GM23338 (cell line): ENCODE results near the gene APOC1. TPM values are rescaled to one million over a fixed set of nuclear protein-coding genes. Genes with fewer than 3 reads are reported as not detected.
A peak's percentile ranks its signal among the peaks of the same experiment; 100 is the strongest.

Experiments
- ATAC-seq: fragments of 200-7000 bp; cut with Tn5 transposase; 3 replicates; pipeline ENCODE4 v1.9.1; 2020
- DNase-seq: peaks from one replicate; pipeline ENCODE4 v3.0.0-alpha.2; 2015; ENCODE audit warnings: low spot score
- H2AFZ ChIP-seq: fragments of 200-600 bp; sonication (generic); 2 replicates; pipeline ENCODE4 v1.8.0; 2016; ENCODE audit warnings: antibody characterized with exemption, mild to moderate bottlenecking, moderate library complexity
- H3F3A ChIP-seq: fragments of 200-600 bp; sonication (generic); replicated peaks from 2 replicates; pipeline ENCODE4 v1.8.0; 2017; ENCODE audit warnings: antibody characterized with exemption, mixed run types, low read depth
- H3K27ac ChIP-seq: fragments of 200-600 bp; sonication (generic); 2 replicates; pipeline ENCODE4 v1.6.1; 2016; ENCODE audit warnings: low read depth
- H3K27me3 ChIP-seq: fragments of 200-600 bp; sonication (generic); 2 replicates; pipeline ENCODE4 v1.8.0; 2016; ENCODE audit warnings: mild to moderate bottlenecking, mixed run types, moderate library complexity; ENCODE audit not compliant: insufficient read depth
- H3K36me3 ChIP-seq: fragments of 200-600 bp; sonication (generic); 2 replicates; pipeline ENCODE4 v1.8.0; 2016; ENCODE audit warnings: mild to moderate bottlenecking; ENCODE audit not compliant: insufficient read depth
- H3K4me1 ChIP-seq: fragments of 200-600 bp; sonication (generic); 2 replicates; pipeline ENCODE4 v1.8.0; 2016; ENCODE audit warnings: mild to moderate bottlenecking, moderate library complexity; ENCODE audit not compliant: insufficient read depth
- H3K4me2 ChIP-seq: fragments of 200-600 bp; sonication (generic); 2 replicates; pipeline ENCODE4 v1.7.1; 2017; ENCODE audit warnings: mixed run types
- H3K4me3 ChIP-seq: fragments of 200-600 bp; sonication (generic); 2 replicates; pipeline ENCODE4 v1.6.1; 2016; ENCODE audit warnings: mixed run types
- H3K79me2 ChIP-seq: fragments of 200-600 bp; sonication (generic); replicated peaks from 2 replicates; pipeline ENCODE4 v1.8.0; 2017; ENCODE audit warnings: mild to moderate bottlenecking; ENCODE audit not compliant: insufficient read depth
- H3K9me2 ChIP-seq: fragments of 200-600 bp; sonication (generic); 2 replicates; pipeline ENCODE4 v1.8.0; 2017; ENCODE audit not compliant: insufficient read depth
- H4K20me1 ChIP-seq: fragments of 200-600 bp; sonication (generic); replicated peaks from 2 replicates; pipeline ENCODE4 v1.8.0; 2017; ENCODE audit warnings: mild to moderate bottlenecking; ENCODE audit not compliant: insufficient read depth
- H3K27ac Mint-ChIP-seq: 2 replicates; pipeline ENCODE4 v1.8.0; 2020; ENCODE audit warnings: inconsistent platforms, mild to moderate bottlenecking, moderate library complexity, mixed read lengths
- H3K27me3 Mint-ChIP-seq: 3 replicates; pipeline ENCODE4 v1.8.0; 2022; ENCODE audit warnings: low read depth, mild to moderate bottlenecking, moderate library complexity, mixed read lengths, inconsistent platforms; ENCODE audit not compliant: insufficient read depth, poor library complexity
- H3K36me3 Mint-ChIP-seq: 3 replicates; pipeline ENCODE4 v1.8.0; 2021; ENCODE audit warnings: low read depth, mild to moderate bottlenecking, inconsistent platforms, moderate library complexity, mixed read lengths
- H3K4me1 Mint-ChIP-seq: 3 replicates; pipeline ENCODE4 v1.8.0; 2020; ENCODE audit warnings: mild to moderate bottlenecking, inconsistent platforms, mixed read lengths
- H3K4me3 Mint-ChIP-seq: 3 replicates; pipeline ENCODE4 v1.8.0; 2021; ENCODE audit warnings: moderate library complexity, mild to moderate bottlenecking, inconsistent platforms, mixed read lengths
- H3K9me3 Mint-ChIP-seq: 3 replicates; pipeline ENCODE4 v1.8.0; 2020; ENCODE audit warnings: moderate library complexity, mild to moderate bottlenecking, inconsistent platforms, mixed read lengths
- CREB1 ChIP-seq: fragments of 250-450 bp; sonication (Bioruptor Pico); IDR thresholded peaks from 2 replicates; pipeline ENCODE4 v1.5.0; 2020; ENCODE audit warnings: low read depth, mild to moderate bottlenecking, moderate library complexity
- CTCF ChIP-seq, 2 experiments: fragments of 200-600 bp in 1 of 2; sonication (generic) in 1 of 2; conservative IDR thresholded peaks; 2 replicates each; pipeline versions ENCODE4 v1.5.1 to v1.6.1; 2016 to 2017; ENCODE audit warnings: antibody characterized with exemption in 2 of 2, low read depth in 2 of 2, mild to moderate bottlenecking in 2 of 2, moderate library complexity in 1 of 2
- POLR2AphosphoS5 ChIP-seq: IDR thresholded peaks from 2 replicates; pipeline ENCODE4 v1.6.1; 2016; ENCODE audit warnings: antibody characterized with exemption, low read depth
- REST ChIP-seq: IDR thresholded peaks from one replicate; pipeline ENCODE4 v1.6.1; 2018; ENCODE audit warnings: antibody characterized with exemption; ENCODE audit not compliant: unreplicated experiment
- STAT1 ChIP-seq: IDR thresholded peaks from one replicate; pipeline ENCODE4 v1.6.1; 2016; ENCODE audit warnings: antibody characterized with exemption; ENCODE audit not compliant: unreplicated experiment
- ZNF462 ChIP-seq: fragments of 250-450 bp; sonication (Bioruptor Pico); IDR thresholded peaks from 2 replicates; pipeline ENCODE4 v1.5.0; 2020; ENCODE audit warnings: mild to moderate bottlenecking, moderate library complexity
- polyA plus RNA-seq: library from polyadenylated mRNA; unstranded; fragments of >200 nt; fragmentation: Nextera tagmentation; extraction: Ambion mirVana; gene quantifications from 2 replicates; pipeline ENCODE4 v1.2.1, GENCODE V29; 2016
- total RNA-seq: library from RNA; depleted of rRNA; stranded (reverse); fragments of >200 nt; shearing (Covaris generic); gene quantifications from 2 replicates; pipeline ENCODE4 v1.2.3, GENCODE V29; 2014

The APOC1 gene
- total and polyA plus RNA-seq, 2 experiments from 2014 or later = 26.8 to 221 TPM

- no peak for TF ChIP-seq REST
- TF ChIP-seq STAT1 = no peak
Measured at GRCh38 chr19:44949550-44949949, 35.1 kb downstream of the APOC1 start (continued).

GRCh38 chr19:44951179-44952159 is 37.1 kb downstream of the APOC1 start:
- Mint-ChIP-seq H3K27me3 (peaks cover 19% of the 10 kb centered on the region), H3K4me1 (peaks cover 10% of the 10 kb centered on the region), H3K9me3 (no peaks in the 10 kb centered on the region; the same call in 1 of the 3 replicates), H3K27ac (no peak overlapping the region), H3K4me3 (no peak overlapping the region), H3K36me3 (no peaks in the 10 kb centered on the region; the same call in 2 of the 3 replicates)
- H3K4me3 ChIP-seq = no peak overlapping the region
- H3K36me3 ChIP-seq = no peaks in the 10 kb centered on the region
- no peaks in the 10 kb centered on the region for H3K27me3 ChIP-seq
- H4K20me1 ChIP-seq = peaks cover 8% of the 10 kb centered on the region
- H3F3A ChIP-seq = peaks cover 17% of the 10 kb centered on the region; the same call in 1 of the 2 replicates
- H3K27ac ChIP-seq = no peak overlapping the region
- TF ChIP-seq POLR2AphosphoS5 (no peak), CTCF (conservative IDR thresholded peaks at IDR 0.05; ENCODE audit: low read depth in 2 of 2) (peak; percentile 89 to 100)
- H3K4me1 ChIP-seq = peaks cover 5% of the 10 kb centered on the region; the same call in 1 of the 2 replicates
- no peak overlapping the region for H3K4me2 ChIP-seq
- H3K79me2 ChIP-seq = peaks cover 11% of the 10 kb centered on the region
- DNase-seq = peak; percentile 96
- H3K9me2 ChIP-seq = no peaks in the 10 kb centered on the region
- ATAC-seq = peak; percentile 33
- no peak overlapping the region for H2AFZ ChIP-seq

GRCh38 chr19:44954278-44954648 is 39.9 kb downstream of the APOC1 start:
- H3K27me3 ChIP-seq = no peaks in the 10 kb centered on the region
- Mint-ChIP-seq H3K27me3 (peaks cover 19% of the 10 kb centered on the region), H3K27ac (peak overlapping the region; percentile 99), H3K9me3 (no peaks in the 10 kb centered on the region; the same call in 2 of the 3 replicates), H3K4me1 (peaks cover 24% of the 10 kb centered on the region), H3K36me3 (no peaks in the 10 kb centered on the region; the same call in 2 of the 3 replicates), H3K4me3 (peak overlapping the region; percentile 97)
- DNase-seq (no peak), ATAC-seq (no peak)
- H3K27ac ChIP-seq = peak overlapping the region; percentile 90
- peaks cover 39% of the 10 kb centered on the region for H3K79me2 ChIP-seq
- H3K9me2 ChIP-seq = no peaks in the 10 kb centered on the region
- H4K20me1 ChIP-seq = peaks cover 15% of the 10 kb centered on the region
- H2AFZ ChIP-seq = peak overlapping the region; percentile 77
- H3K4me3 ChIP-seq = peak overlapping the region; percentile 59
- peaks cover 5% of the 10 kb centered on the region for H3K4me1 ChIP-seq
- peak overlapping the region; percentile 86 for H3K4me2 ChIP-seq
- peaks cover 20% of the 10 kb centered on the region; the same call in 1 of the 2 replicates for H3F3A ChIP-seq
- no peaks in the 10 kb centered on the region for H3K36me3 ChIP-seq
- TF ChIP-seq CREB1 (CRISPR knock-in tag) (no peak), ZNF462 (CRISPR knock-in tag) (no peak)
